Liver (tissue), 3 donors: ENCODE measurements around the gene CGB2.

Source experiments
- CTCF ChIP-seq: fragments of 150-350 bp; IDR thresholded peaks from 2 replicates; pipeline ENCODE4 v1.5.1; 2017; ENCODE audit warnings: improper control_type of control experiment, low read depth, low read length; ENCODE audit not compliant: missing input control
- EGR1 ChIP-seq, 2 donors: IDR thresholded peaks; 2 replicates each; pipeline ENCODE4 v1.6.1; 2016 to 2018; ENCODE audit warnings: antibody characterized with exemption in 2 of 2, low read depth in 2 of 2
- HNF4A ChIP-seq, 2 donors: conservative IDR thresholded peaks; 2 replicates each; pipeline ENCODE4 v1.6.1; 2016; ENCODE audit warnings: antibody characterized with exemption in 2 of 2, mild to moderate bottlenecking in 2 of 2
- JUND ChIP-seq, 2 donors: IDR thresholded peaks; 2 replicates each; pipeline ENCODE4 v1.6.1; 2016; ENCODE audit warnings: antibody characterized with exemption in 2 of 2
- TAF1 ChIP-seq: conservative IDR thresholded peaks from 2 replicates; pipeline ENCODE4 v1.6.1; 2016; ENCODE audit warnings: antibody characterized with exemption, mild to moderate bottlenecking
- TF ChIP-seq, protein P1 (sequence below): IDR thresholded peaks from 2 replicates; pipeline ENCODE4 v1.6.1; 2016; ENCODE audit warnings: antibody characterized with exemption
- donor health status: healthy.
- donor health status: healthy.

- TF ChIP-seq CTCF = no peak
- TF ChIP-seq, protein P1, sequence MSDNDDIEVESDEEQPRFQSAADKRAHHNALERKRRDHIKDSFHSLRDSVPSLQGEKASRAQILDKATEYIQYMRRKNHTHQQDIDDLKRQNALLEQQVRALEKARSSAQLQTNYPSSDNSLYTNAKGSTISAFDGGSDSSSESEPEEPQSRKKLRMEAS = no peak
- no peak for TF ChIP-seq HNF4A (conservative IDR thresholded peaks at IDR 0.05)
- TF ChIP-seq JUND (IDR thresholded peaks at IDR 0.05) = no peak
- no peak for TF ChIP-seq TAF1
- TF ChIP-seq EGR1 (IDR thresholded peaks at IDR 0.05; ENCODE audit: low read depth in 2 of 2) = no peak
Observed at GRCh38 chr19:49071860-49072547, 40.3 kb downstream of the CGB2 start.
